Stimulated activated CD4-positive, alpha-beta T cell treated with anti-CD3 and anti-CD28 coated beads, Interleukin-15, amount 100 ng/mL, for 48 hours (primary cell): ENCODE data around the gene DYNLT5.
A peak's percentile ranks its signal among the peaks of the same experiment; 100 is the strongest.
"Not testable (repeated sequence)": the region's sequence is repeated elsewhere in the genome, so short reads cannot be mapped to it uniquely, and the experiment has no call there.

Experiments
- DNase-seq, 2 donors: peaks; one replicate each; pipeline ENCODE4 v3.0.0-alpha.2; 2020; ENCODE audit warnings: low read depth in 2 of 2

DYNLT5 gene

GRCh38 chr1:66788231-66788939 lies 36.1 kb downstream of the DYNLT5 start:
- peak; percentile 16 to 47 for DNase-seq

GRCh38 chr1:66791621-66792610 lies 39.7 kb downstream of the DYNLT5 start:
- DNase-seq, result no peak

- not testable (repeated sequence) for DNase-seq
Measured at GRCh38 chr1:66795839-66796238, 43.6 kb downstream of the DYNLT5 start.

- no peak for DNase-seq
Measured at GRCh38 chr1:66809245-66809644, 57.0 kb downstream of the DYNLT5 start.

- no peak for DNase-seq
Measured at GRCh38 chr1:66809736-66810326, 57.6 kb downstream of the DYNLT5 start.

GRCh38 chr1:66824771-66825170 lies 72.5 kb downstream of the DYNLT5 start:
- DNase-seq, result no peak
